Measurements from ENCODE around the gene KRT40. TPM values are rescaled to one million over a fixed set of nuclear protein-coding genes. Genes with fewer than 3 reads are reported as not detected.

The KRT40 gene
- total and polyA plus RNA-seq, 2 experiments from 2014 or later: not detected

DNA sequence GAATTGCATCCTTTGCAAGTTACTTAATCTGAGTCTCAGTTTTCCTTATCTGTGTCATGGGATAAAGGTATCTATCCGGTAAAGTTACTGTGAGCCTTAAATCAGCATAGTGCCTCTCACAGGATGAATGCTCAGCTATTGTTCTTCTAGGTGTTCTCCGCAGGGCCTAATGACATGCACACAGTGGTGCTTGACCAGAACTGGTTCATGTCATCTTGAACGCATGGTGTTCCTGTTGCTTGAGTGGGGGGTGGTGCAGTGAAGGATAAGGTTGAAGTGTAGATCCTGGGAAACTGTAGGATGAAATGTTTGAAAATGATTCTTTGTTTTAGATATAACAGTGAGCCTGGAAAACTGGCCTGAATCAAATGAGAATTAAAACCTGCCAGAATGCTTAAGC is 4.0 kb downstream of the KRT40 start:
- H4K20me1 ChIP-seq (replicated peaks; ENCODE audit: insufficient read depth): no peaks in the 10 kb centered on the region
- Mint-ChIP-seq H3K27ac (no peak overlapping the region), H3K4me3 (no peak overlapping the region), H3K9me3 (no peaks in the 10 kb centered on the region), H3K4me1 (peaks cover 11% of the 10 kb centered on the region; the same call in 2 of the 3 replicates), H3K36me3 (ENCODE audit: low read depth) (no peaks in the 10 kb centered on the region), H3K27me3 (ENCODE audit: insufficient read depth, low read depth, poor library complexity) (peaks cover 6% of the 10 kb centered on the region)
- H3F3A ChIP-seq (replicated peaks; ENCODE audit: low read depth): no peaks in the 10 kb centered on the region
- H3K4me2 ChIP-seq: no peak overlapping the region
- no peak overlapping the region for H3K4me3 ChIP-seq
- DNase-seq (ENCODE audit: low spot score): peak; percentile 12
- no peak for TF ChIP-seq ZNF331 (CRISPR knock-in tag; IDR thresholded peaks at IDR 0.05; ENCODE audit: low read depth)
- TF ChIP-seq EZH2phosphoT487 (IDR thresholded peaks at IDR 0.05; ENCODE audit: unreplicated experiment): no peak
- no peak for TF ChIP-seq JUNB (IDR thresholded peaks at IDR 0.05; ENCODE audit: unreplicated experiment)
- TF ChIP-seq, protein P1, sequence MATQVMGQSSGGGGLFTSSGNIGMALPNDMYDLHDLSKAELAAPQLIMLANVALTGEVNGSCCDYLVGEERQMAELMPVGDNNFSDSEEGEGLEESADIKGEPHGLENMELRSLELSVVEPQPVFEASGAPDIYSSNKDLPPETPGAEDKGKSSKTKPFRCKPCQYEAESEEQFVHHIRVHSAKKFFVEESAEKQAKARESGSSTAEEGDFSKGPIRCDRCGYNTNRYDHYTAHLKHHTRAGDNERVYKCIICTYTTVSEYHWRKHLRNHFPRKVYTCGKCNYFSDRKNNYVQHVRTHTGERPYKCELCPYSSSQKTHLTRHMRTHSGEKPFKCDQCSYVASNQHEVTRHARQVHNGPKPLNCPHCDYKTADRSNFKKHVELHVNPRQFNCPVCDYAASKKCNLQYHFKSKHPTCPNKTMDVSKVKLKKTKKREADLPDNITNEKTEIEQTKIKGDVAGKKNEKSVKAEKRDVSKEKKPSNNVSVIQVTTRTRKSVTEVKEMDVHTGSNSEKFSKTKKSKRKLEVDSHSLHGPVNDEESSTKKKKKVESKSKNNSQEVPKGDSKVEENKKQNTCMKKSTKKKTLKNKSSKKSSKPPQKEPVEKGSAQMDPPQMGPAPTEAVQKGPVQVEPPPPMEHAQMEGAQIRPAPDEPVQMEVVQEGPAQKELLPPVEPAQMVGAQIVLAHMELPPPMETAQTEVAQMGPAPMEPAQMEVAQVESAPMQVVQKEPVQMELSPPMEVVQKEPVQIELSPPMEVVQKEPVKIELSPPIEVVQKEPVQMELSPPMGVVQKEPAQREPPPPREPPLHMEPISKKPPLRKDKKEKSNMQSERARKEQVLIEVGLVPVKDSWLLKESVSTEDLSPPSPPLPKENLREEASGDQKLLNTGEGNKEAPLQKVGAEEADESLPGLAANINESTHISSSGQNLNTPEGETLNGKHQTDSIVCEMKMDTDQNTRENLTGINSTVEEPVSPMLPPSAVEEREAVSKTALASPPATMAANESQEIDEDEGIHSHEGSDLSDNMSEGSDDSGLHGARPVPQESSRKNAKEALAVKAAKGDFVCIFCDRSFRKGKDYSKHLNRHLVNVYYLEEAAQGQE (IDR thresholded peaks at IDR 0.05; ENCODE audit: unreplicated experiment): no peak
- no peak overlapping the region for H3K27ac ChIP-seq (ENCODE audit: low read depth)
- 0 out of 2 replicates have a peak, but pooled peaks cover 3% of the 10 kb centered on the region for H3K9me2 ChIP-seq (ENCODE audit: insufficient read depth)
- no peaks in the 10 kb centered on the region for H3K79me2 ChIP-seq (replicated peaks; ENCODE audit: insufficient read depth)
- H3K36me3 ChIP-seq (ENCODE audit: insufficient read depth): no peaks in the 10 kb centered on the region
- ATAC-seq: peak; percentile 81
- H3K27me3 ChIP-seq (ENCODE audit: insufficient read depth): no peaks in the 10 kb centered on the region
- peak overlapping the region; percentile 84 for H2AFZ ChIP-seq
- H3K4me1 ChIP-seq (ENCODE audit: insufficient read depth): 0 out of 2 replicates have a peak, but pooled peaks cover 3% of the 10 kb centered on the region

DNA sequence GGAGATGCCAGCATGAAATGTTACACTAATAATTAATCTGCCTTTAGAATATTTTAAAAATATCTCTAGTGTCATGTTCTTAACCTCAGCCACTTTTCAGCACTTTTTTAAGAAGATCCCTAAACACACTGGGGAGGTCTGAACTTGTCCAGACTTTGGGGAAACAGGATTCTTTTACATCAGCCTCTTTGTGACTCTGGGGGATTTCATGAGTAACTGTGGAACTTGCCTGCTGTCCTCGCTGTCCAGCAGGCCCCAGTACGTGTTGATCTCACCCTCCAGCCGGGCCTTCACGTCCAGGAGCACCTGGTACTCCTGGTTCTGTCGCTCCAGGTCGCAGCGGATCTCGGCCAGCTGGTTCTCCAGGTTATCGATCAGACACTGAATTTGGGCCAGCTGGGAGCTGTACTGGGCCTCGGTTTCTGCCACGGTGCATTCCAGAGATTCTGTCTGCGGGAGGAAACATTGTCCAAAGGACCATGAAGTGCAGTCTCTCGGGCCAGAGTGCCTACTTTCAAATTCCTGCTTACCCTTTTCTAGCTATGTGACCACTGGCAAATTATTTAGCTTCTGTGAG is 5.5 kb downstream of the KRT40 start:
- H3K27me3 Mint-ChIP-seq (ENCODE audit: insufficient read depth, low read depth, poor library complexity): peaks cover 6% of the 10 kb centered on the region
- Histone ChIP-seq H3K79me2 (replicated peaks; ENCODE audit: insufficient read depth) (no peaks in the 10 kb centered on the region), H3F3A (replicated peaks; ENCODE audit: low read depth) (no peaks in the 10 kb centered on the region), H3K4me3 (no peak overlapping the region), H3K27me3 (ENCODE audit: insufficient read depth) (no peaks in the 10 kb centered on the region), H3K9me2 (ENCODE audit: insufficient read depth) (0 out of 2 replicates have a peak, but pooled peaks cover 3% of the 10 kb centered on the region), H3K27ac (ENCODE audit: low read depth) (no peak overlapping the region), H2AFZ (peak overlapping the region; percentile 32; the same call in 1 of the 2 replicates), H3K4me1 (ENCODE audit: insufficient read depth) (0 out of 2 replicates have a peak, but pooled peaks cover 3% of the 10 kb centered on the region), H3K36me3 (ENCODE audit: insufficient read depth) (no peaks in the 10 kb centered on the region), H4K20me1 (replicated peaks; ENCODE audit: insufficient read depth) (no peaks in the 10 kb centered on the region), H3K4me2 (no peak overlapping the region)
- no peak overlapping the region for H3K4me3 Mint-ChIP-seq
- no peak for DNase-seq (ENCODE audit: low spot score)
- no peak for ATAC-seq
- no peak overlapping the region; the same call in 1 of the 2 replicates for H3K27ac Mint-ChIP-seq
- H3K4me1 Mint-ChIP-seq: peaks cover 11% of the 10 kb centered on the region; the same call in 2 of the 3 replicates
- H3K36me3 Mint-ChIP-seq (ENCODE audit: low read depth): no peaks in the 10 kb centered on the region
- H3K9me3 Mint-ChIP-seq: no peaks in the 10 kb centered on the region
- TF ChIP-seq POLR2AphosphoS5 (IDR thresholded peaks at IDR 0.05; ENCODE audit: low read depth) (no peak), STAT1 (IDR thresholded peaks at IDR 0.05; ENCODE audit: unreplicated experiment) (no peak), ZNF114 (CRISPR knock-in tag; IDR thresholded peaks at IDR 0.05) (no peak), NANOG (IDR thresholded peaks at IDR 0.05; ENCODE audit: borderline replicate concordance) (no peak), ZNF331 (CRISPR knock-in tag; IDR thresholded peaks at IDR 0.05; ENCODE audit: low read depth) (no peak), CREB1 (CRISPR knock-in tag; IDR thresholded peaks at IDR 0.05; ENCODE audit: low read depth) (no peak), EZH2 (IDR thresholded peaks at IDR 0.05; ENCODE audit: low read depth, unreplicated experiment) (no peak), JUNB (IDR thresholded peaks at IDR 0.05; ENCODE audit: unreplicated experiment) (no peak), EZH2phosphoT487 (IDR thresholded peaks at IDR 0.05; ENCODE audit: unreplicated experiment) (no peak)
- TF ChIP-seq, protein P2, sequence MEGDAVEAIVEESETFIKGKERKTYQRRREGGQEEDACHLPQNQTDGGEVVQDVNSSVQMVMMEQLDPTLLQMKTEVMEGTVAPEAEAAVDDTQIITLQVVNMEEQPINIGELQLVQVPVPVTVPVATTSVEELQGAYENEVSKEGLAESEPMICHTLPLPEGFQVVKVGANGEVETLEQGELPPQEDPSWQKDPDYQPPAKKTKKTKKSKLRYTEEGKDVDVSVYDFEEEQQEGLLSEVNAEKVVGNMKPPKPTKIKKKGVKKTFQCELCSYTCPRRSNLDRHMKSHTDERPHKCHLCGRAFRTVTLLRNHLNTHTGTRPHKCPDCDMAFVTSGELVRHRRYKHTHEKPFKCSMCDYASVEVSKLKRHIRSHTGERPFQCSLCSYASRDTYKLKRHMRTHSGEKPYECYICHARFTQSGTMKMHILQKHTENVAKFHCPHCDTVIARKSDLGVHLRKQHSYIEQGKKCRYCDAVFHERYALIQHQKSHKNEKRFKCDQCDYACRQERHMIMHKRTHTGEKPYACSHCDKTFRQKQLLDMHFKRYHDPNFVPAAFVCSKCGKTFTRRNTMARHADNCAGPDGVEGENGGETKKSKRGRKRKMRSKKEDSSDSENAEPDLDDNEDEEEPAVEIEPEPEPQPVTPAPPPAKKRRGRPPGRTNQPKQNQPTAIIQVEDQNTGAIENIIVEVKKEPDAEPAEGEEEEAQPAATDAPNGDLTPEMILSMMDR (conservative IDR thresholded peaks at IDR 0.05; ENCODE audit: low read depth in 2 of 2): no peak
- TF ChIP-seq, protein P3, sequence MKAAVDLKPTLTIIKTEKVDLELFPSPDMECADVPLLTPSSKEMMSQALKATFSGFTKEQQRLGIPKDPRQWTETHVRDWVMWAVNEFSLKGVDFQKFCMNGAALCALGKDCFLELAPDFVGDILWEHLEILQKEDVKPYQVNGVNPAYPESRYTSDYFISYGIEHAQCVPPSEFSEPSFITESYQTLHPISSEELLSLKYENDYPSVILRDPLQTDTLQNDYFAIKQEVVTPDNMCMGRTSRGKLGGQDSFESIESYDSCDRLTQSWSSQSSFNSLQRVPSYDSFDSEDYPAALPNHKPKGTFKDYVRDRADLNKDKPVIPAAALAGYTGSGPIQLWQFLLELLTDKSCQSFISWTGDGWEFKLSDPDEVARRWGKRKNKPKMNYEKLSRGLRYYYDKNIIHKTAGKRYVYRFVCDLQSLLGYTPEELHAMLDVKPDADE (IDR thresholded peaks at IDR 0.05): no peak
- TF ChIP-seq, protein P1 (IDR thresholded peaks at IDR 0.05; ENCODE audit: unreplicated experiment): no peak

Measured in GM23338 (cell line).